ENCODE data around the gene SIVA1.

The SIVA1 gene

GRCh38 chr14:104735830-104736642, 16.9 kb upstream of the SIVA1 start:
- DNase-seq (ENCODE audit: low read depth, low spot score), result no peak

DNA sequence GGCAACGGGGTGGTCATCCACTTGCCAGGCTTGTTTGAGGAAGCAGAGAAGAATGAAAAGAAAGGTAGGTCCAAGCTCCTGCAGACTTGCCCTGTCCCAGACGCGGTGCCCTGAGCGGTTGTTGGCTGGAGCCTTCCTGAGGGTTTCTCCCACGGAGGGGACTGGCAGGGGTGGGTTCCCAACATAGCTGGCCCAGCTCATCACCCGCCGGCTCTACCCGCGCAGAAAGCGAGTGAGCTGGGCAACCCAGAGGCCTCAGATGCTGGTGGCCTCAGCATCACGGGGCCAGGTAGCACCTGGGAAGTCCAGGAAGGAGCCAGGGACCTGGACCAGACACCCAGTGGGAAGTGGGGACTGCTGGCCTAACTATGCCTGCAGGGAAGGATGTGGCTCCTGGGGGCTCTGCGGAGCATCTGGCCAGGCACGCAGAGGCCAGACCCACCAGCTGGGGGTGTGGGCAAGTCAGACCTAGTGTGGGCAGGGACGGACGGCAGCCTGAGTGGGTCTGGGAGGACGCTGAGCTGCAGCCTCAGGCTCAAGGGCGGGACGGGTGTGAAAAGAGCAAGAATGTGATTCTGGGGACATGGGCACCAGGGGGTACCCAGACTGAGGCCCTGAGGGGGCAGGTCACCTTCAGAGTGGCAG, 14.4 kb upstream of the SIVA1 start:
- no peak for TF ChIP-seq SUZ12 (IDR thresholded peaks at IDR 0.05; ENCODE audit: extremely low read depth, insufficient read depth, insufficient read length)
- TF ChIP-seq ZNF274 (IDR thresholded peaks at IDR 0.05; ENCODE audit: low read depth, low read length), result no peak
- no peak for TF ChIP-seq YY1 (IDR thresholded peaks at IDR 0.05; ENCODE audit: insufficient read depth, insufficient read length)
- peaks cover 3% of the 10 kb centered on the region for H3K36me3 ChIP-seq (ENCODE audit: insufficient read depth, insufficient read length, low read length)
- no peak overlapping the region for H3K9ac ChIP-seq (ENCODE audit: insufficient read length, low read depth)
- H3K4me3 ChIP-seq (ENCODE audit: insufficient read length, low read depth), result no peak overlapping the region
- no peaks in the 10 kb centered on the region for H3K27me3 ChIP-seq (ENCODE audit: insufficient read depth, insufficient read length)
- no peaks in the 10 kb centered on the region for H3K9me3 ChIP-seq (ENCODE audit: insufficient read depth, low read length)
- DNase-seq (ENCODE audit: low read depth, low spot score), result no peak
- H3K4me1 ChIP-seq (ENCODE audit: insufficient read depth, insufficient read length), result peaks cover 12% of the 10 kb centered on the region

More at GRCh38 chr14:104735830-104736642, 16.9 kb upstream of the SIVA1 start:
- Histone ChIP-seq H3K9ac (ENCODE audit: insufficient read length, low read depth) (no peak overlapping the region), H3K36me3 (ENCODE audit: insufficient read depth, insufficient read length, low read length) (peaks cover 3% of the 10 kb centered on the region), H3K9me3 (ENCODE audit: insufficient read depth, low read length) (no peaks in the 10 kb centered on the region), H3K4me3 (ENCODE audit: insufficient read length, low read depth) (no peak overlapping the region), H3K4me1 (ENCODE audit: insufficient read depth, insufficient read length) (peaks cover 12% of the 10 kb centered on the region), H3K27me3 (ENCODE audit: insufficient read depth, insufficient read length) (no peaks in the 10 kb centered on the region)
- TF ChIP-seq YY1 (IDR thresholded peaks at IDR 0.05; ENCODE audit: insufficient read depth, insufficient read length) (no peak), ZNF274 (IDR thresholded peaks at IDR 0.05; ENCODE audit: low read depth, low read length) (no peak), SUZ12 (IDR thresholded peaks at IDR 0.05; ENCODE audit: extremely low read depth, insufficient read depth, insufficient read length) (no peak)

DNA sequence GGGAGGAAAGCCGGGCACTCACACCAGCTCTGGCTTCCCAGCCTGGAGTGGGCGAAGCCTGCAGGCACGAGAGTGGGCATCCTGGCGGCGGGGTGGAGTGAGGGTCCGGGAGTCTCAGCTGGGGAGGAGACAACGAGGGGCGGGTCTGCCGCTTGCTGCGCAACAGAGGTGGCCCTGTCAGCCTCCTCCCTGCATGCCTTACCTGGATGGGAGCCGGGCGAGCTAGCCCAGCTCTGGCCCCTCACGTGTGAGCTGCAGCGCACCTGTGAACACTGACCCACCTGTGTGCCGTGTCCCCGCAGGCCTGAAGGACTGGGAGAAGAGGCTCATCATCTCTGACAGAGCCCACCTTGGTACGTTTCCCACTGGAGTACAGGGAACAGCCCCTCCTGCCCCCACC, 13.9 kb upstream of the SIVA1 start:
- no peaks in the 10 kb centered on the region for H3K27me3 ChIP-seq (ENCODE audit: insufficient read depth, insufficient read length)
- no peak for TF ChIP-seq YY1 (IDR thresholded peaks at IDR 0.05; ENCODE audit: insufficient read depth, insufficient read length)
- TF ChIP-seq SUZ12 (IDR thresholded peaks at IDR 0.05; ENCODE audit: extremely low read depth, insufficient read depth, insufficient read length), result no peak
- no peak for TF ChIP-seq ZNF274 (IDR thresholded peaks at IDR 0.05; ENCODE audit: low read depth, low read length)
- no peaks in the 10 kb centered on the region for H3K9me3 ChIP-seq (ENCODE audit: insufficient read depth, low read length)
- no peak overlapping the region for H3K4me3 ChIP-seq (ENCODE audit: insufficient read length, low read depth)
- DNase-seq (ENCODE audit: low read depth, low spot score), result no peak
- peaks cover 12% of the 10 kb centered on the region for H3K4me1 ChIP-seq (ENCODE audit: insufficient read depth, insufficient read length)
- no peak overlapping the region for H3K9ac ChIP-seq (ENCODE audit: insufficient read length, low read depth)
- H3K36me3 ChIP-seq (ENCODE audit: insufficient read depth, insufficient read length, low read length), result peaks cover 3% of the 10 kb centered on the region

DNA sequence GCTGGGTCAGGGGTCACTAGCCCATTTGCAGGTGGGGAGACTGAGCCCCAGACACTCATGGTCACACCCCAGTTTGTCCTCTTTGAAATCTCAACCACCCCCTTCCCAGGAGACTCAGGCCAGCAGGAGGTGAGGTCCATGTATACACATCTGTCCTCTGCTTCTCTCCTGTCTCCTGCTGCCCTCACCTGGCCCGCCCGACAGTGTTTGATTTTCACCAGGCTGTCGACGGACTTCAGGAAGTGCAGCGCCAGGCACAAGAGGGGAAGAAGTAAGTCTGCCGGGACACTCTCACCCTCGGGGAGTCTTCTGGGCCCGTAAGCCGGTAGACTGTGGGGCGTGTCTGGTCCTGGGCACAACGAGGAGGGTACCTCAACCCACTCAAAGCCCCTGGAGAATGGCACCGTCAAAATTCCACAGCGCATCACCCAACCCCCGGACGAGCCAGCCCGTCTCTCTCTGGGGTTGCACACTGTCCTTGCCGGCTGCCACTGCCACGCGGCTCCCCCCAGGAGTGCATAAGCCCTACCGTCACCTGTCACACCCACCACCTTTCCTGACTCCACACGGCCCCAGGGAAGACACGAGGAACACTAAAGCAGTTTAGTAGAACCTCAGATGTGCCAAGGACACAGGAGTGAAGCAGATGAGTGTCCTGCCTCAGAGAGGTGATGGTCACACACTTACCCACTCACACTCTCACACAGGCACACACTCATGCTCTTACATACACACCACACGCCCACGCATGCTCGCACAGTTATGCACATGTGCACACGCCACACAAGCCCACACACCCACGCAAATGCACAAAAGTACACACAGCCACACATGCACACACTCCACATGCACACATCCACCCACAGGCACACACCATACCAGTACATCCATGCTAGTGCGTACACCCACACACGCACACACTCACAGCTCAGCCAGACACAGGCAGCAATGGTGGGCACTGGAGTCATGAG, 13.1 kb upstream of the SIVA1 start:
- Histone ChIP-seq H3K36me3 (ENCODE audit: insufficient read depth, insufficient read length, low read length) (peaks cover 3% of the 10 kb centered on the region), H3K9me3 (ENCODE audit: insufficient read depth, low read length) (no peaks in the 10 kb centered on the region), H3K4me1 (ENCODE audit: insufficient read depth, insufficient read length) (peaks cover 14% of the 10 kb centered on the region), H3K27me3 (ENCODE audit: insufficient read depth, insufficient read length) (no peaks in the 10 kb centered on the region), H3K4me3 (ENCODE audit: insufficient read length, low read depth) (no peak overlapping the region), H3K9ac (ENCODE audit: insufficient read length, low read depth) (no peak overlapping the region)
- DNase-seq (ENCODE audit: low read depth, low spot score), result no peak
- TF ChIP-seq YY1 (IDR thresholded peaks at IDR 0.05; ENCODE audit: insufficient read depth, insufficient read length), result no peak
- TF ChIP-seq SUZ12 (IDR thresholded peaks at IDR 0.05; ENCODE audit: extremely low read depth, insufficient read depth, insufficient read length), result no peak
- TF ChIP-seq ZNF274 (IDR thresholded peaks at IDR 0.05; ENCODE audit: low read depth, low read length), result no peak

DNA sequence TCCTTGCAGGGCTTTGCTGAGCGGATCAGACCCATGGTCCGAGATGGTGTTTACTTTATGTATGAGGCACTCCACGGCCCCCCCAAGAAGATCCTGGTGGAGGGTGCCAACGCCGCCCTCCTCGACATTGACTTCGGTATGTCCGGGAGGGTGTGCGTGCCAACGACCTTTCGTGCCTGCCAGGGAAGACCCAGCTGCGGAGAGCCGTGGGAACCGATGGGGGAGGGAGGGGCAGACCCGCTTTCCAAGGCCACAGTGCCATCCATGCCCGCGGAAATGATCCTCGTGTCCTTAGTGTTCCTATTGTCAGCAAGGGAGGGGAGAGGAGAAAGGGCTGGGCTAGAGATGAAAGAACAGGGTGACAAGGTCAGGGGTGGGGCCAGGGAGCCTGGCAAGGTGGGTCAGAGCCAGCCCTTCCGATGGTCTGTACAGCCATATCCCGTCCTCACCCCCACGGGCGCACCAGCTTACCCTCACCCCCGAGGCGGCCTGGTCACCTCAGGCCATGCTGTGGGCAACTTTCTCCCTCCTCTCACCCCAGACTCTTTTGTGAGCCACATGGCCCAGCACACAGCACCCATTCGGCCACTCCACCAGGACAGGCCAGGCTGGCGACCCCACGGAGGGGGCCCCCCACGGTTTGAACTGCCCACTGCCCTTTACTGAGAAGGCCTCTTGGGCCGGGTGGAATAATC, 11.7 kb upstream of the SIVA1 start:
- Histone ChIP-seq H3K4me1 (ENCODE audit: insufficient read depth, insufficient read length) (peaks cover 6% of the 10 kb centered on the region), H3K27me3 (ENCODE audit: insufficient read depth, insufficient read length) (no peaks in the 10 kb centered on the region), H3K36me3 (ENCODE audit: insufficient read depth, insufficient read length, low read length) (peaks cover 3% of the 10 kb centered on the region), H3K9ac (ENCODE audit: insufficient read length, low read depth) (no peak overlapping the region), H3K9me3 (ENCODE audit: insufficient read depth, low read length) (no peaks in the 10 kb centered on the region), H3K4me3 (ENCODE audit: insufficient read length, low read depth) (no peak overlapping the region)
- no peak for DNase-seq (ENCODE audit: low read depth, low spot score)
- TF ChIP-seq YY1 (IDR thresholded peaks at IDR 0.05; ENCODE audit: insufficient read depth, insufficient read length), result no peak
- TF ChIP-seq ZNF274 (IDR thresholded peaks at IDR 0.05; ENCODE audit: low read depth, low read length), result no peak
- no peak for TF ChIP-seq SUZ12 (IDR thresholded peaks at IDR 0.05; ENCODE audit: extremely low read depth, insufficient read depth, insufficient read length)

DNA sequence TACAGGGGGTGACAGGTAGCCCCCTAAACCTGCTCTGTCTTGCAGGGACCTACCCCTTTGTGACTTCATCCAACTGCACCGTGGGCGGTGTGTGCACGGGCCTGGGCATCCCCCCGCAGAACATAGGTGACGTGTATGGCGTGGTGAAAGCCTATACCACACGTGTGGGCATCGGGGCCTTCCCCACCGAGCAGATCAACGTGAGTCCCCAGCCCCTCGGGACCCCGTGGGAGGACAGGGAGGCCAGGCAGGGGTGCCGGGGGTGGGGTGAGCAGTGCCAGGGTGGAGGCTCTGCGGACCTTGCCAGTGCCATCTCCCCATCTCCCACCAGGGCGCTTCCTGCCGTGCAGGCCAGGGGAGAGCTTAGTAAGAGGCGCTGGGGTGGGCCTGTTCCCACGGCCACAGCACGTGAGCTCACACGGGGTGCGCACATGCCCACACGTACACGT, 11.1 kb upstream of the SIVA1 start:
- TF ChIP-seq YY1 (IDR thresholded peaks at IDR 0.05; ENCODE audit: insufficient read depth, insufficient read length) (no peak), SUZ12 (IDR thresholded peaks at IDR 0.05; ENCODE audit: extremely low read depth, insufficient read depth, insufficient read length) (no peak), ZNF274 (IDR thresholded peaks at IDR 0.05; ENCODE audit: low read depth, low read length) (no peak)
- no peak overlapping the region for H3K9ac ChIP-seq (ENCODE audit: insufficient read length, low read depth)
- H3K9me3 ChIP-seq (ENCODE audit: insufficient read depth, low read length), result no peaks in the 10 kb centered on the region
- H3K4me3 ChIP-seq (ENCODE audit: insufficient read length, low read depth), result no peak overlapping the region
- no peaks in the 10 kb centered on the region for H3K27me3 ChIP-seq (ENCODE audit: insufficient read depth, insufficient read length)
- H3K4me1 ChIP-seq (ENCODE audit: insufficient read depth, insufficient read length), result peaks cover 6% of the 10 kb centered on the region
- no peak for DNase-seq (ENCODE audit: low read depth, low spot score)
- H3K36me3 ChIP-seq (ENCODE audit: insufficient read depth, insufficient read length, low read length), result peaks cover 3% of the 10 kb centered on the region

All from NT2/D1 (cell line).